GM18858 (cell line): ENCODE measurements around the gene XYLB.
"Not testable (repeated sequence)": the region's sequence is repeated elsewhere in the genome, so short reads cannot be mapped to it uniquely, and the experiment has no call there.

Experiments
- ATAC-seq: cut with Tn5 transposase; IDR thresholded peaks from one replicate; pipeline ENCODE4 v1.9.1; 2021; ENCODE audit not compliant: unreplicated experiment

Gene XYLB

DNA sequence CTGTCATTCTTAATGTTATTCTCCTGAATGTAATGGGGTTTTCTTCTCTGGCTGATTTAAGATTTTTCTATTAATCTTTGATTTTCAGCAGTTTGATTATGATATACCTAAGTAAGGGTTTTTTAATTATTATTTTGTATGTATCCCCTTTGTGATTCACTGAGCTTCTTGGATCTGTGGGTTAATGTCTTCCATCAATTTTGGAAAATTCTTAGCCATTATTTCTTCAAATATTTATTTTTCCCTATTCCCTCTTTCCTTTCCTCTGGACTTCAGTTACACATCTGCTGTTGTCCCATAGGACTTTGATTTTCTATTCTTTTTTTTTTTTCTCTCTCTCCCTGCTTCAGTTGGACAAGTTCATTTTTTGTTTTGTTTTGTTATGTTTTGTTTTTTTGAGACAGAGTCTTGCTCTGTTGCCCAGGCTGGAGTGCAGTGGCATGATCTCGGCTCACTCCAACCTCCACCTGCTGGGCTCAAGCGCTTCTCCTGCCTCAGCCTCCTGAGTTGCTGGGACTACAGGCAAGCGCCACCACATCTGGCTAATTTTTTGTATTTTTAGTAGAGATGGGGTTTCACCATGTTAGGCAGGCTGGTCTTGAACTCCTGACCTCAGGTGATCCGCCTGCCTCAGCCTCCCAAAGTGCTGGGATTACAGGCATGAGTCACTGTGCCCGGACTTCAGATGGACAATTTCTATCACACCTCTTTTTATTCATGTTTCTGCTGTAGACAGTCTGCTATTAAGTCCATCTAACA, 40.6 kb downstream of the XYLB start:
- ATAC-seq: no peak

DNA sequence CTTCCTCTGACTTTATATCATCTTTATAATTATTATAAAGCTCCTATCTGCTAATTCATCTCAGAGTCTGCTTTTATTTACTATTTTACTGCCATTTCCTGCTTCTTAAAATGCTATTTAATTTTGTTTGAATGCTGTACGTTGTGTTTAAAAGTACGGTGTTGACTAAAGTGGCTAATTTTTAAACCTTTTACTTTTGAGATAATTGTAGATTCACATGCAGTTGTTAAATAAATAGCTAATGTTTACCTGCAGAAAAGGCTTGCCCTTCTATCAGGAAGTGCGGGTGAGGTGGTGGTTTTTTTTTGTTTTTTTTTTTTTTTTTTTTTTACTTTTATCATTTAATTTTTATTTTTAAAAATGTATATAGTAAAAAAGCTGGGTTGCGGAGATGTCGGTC, 41.3 kb downstream of the XYLB start:
- ATAC-seq: no peak

DNA sequence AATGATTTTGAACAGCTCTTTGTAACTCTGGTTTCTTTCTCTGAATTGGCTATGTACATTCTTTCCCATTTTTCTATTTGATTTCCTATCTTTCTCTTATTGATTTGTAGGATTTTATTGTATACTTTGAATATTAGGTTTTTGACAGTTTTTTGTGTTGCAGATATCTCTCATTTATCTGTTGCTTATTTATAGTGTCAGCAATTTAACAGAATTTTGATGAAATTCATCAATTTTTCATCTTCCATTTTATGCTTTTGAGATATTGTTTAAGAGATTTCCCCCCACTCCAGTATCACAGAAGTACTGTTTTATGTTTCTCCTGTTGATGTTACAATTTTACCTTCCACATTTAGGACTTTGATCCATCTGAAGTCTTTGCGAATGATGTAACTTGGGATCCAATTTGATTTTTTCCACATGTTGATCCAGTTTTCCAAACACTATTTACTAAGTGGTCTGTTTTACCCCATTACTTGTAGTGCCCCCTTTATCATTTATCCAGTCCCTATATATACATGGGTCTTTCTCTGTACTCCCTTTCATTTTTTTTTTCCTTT, 46.1 kb downstream of the XYLB start:
- ATAC-seq: no peak

DNA sequence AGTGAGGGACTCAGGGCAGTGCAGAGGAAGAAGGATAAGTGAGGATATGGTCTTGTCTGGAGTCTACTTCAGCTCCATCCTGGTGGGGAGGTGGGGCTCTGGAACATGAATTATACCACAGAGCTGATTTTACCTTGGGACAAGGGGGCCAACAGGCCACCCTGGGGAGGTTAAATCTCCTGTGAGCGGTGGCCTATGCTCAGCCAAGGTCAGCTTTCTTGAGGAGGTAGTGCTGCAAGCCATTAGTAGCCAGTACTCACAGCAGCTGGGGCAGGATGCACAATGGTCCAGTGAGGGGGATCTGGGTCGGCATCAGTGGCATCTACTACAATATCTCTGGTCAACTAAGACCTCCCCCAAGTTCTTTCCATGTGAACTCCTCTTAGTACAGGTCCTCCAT, 49.7 kb downstream of the XYLB start:
- no peak for ATAC-seq

DNA sequence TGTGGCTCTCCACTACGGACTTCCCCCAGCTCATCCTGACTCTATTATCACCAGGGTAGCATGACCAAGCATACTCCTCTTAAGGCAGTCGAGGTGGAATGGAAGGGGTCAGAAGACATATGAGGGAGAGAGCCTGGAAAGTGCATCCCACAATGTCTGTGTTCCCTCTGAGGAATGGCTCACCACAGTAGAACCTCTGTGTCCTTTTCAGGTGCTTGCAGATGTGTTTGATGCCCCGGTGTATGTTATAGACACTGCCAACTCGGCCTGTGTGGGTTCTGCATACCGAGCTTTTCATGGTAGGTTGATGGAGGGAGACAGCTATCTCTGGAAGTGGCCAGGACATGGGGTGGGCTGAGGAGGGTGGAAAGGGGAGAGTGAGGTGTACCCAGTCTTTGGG, 50.3 kb downstream of the XYLB start:
- no peak for ATAC-seq

DNA sequence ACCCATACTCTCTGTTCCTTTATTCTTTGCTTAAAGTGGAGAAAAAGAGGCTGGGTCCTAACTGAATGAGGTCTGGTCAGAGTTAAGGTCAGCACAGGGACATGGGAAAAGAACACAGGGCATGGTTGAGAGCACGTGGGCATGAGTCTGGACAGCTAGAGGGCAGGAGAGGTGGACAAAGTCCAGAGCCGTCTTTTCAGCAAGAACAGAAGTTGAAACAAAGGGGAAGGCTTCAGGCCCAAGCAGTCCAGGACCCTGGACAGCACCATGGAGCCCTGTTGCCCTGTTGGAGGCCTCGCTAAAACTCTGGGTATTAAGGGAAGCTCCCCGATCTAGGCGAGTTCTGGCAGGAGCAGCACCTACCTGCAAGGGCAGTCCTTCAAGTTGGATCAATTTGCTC, 50.7 kb downstream of the XYLB start:
- ATAC-seq: no peak

- no peak for ATAC-seq
These were observed 54.8 kb downstream of the XYLB start for GRCh38 chr3:38401246-38401962.

DNA sequence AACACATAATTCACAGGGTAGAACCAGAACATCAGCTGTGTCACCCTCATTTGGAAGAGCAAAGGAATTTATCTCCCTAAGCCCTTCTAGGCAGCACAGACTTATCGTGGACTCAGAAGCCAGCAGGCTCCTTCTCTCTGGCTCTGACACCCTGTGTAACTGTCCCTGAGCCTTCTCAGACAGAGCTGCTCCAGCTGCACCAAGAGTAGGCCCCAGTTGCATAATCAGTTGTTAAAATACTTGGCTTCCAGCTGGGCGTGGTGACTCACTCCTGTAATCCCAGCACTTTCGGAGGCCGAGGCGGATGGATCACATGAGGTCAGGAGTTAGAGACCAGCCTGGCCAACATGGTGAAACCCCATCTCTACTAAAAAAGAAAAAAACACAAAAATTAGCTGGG, 57.7 kb downstream of the XYLB start:
- ATAC-seq: no peak

- no peak for ATAC-seq
These were observed 65.0 kb downstream of the XYLB start for GRCh38 chr3:38411591-38411990.

DNA sequence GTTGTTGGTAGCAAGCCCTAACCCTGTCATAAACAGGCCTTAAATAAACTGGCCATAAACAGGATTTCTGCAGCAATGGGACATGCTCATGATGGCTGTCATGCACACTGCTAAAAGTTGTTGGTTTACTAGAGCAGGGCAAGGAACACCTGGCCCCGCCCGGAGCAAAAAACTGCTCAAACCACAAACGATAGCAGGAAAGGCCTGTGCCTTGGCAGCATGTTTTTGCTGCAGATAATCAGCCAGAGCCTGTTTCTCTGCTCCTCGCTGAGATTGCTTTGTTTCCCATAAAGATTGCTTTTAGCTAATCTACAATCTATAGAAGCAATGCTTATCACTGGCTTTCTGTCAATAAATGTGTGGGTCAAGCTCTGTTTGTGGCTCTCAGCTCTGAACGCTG, 74.2 kb downstream of the XYLB start:
- not testable (repeated sequence) for ATAC-seq

GRCh38 chr3:38421679-38422336, 75.2 kb downstream of the XYLB start:
- no peak for ATAC-seq

DNA sequence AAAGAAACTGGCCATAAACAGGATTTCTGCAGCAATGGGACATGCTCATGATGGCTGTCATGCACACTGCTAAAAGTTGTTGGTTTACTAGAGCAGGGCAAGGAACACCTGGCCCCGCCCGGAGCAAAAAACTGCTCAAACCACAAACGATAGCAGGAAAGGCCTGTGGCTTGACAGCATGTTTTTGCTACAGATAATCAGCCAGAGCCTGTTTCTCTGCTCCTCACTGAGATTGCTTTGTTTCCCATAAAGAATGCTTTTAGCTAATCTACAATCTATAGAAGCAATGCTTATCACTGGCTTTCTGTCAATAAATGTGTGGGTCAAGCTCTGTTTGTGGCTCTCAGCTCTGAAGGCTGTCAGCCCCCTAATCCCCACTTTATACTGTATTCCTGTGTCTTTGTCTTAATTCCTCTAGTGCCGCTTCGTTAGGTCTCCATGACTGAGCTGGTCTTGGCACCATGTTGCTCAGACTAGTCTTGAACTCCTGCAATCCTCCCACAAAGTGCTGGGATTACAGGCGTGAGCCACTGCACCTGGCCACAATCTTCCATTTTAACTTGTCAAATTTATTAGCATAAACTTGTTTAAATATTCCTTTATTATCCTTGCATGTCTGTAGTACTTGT, 80.3 kb downstream of the XYLB start:
- not testable (repeated sequence) for ATAC-seq

- ATAC-seq: not testable (repeated sequence)
These were observed 86.5 kb downstream of the XYLB start for GRCh38 chr3:38432871-38433658.

DNA sequence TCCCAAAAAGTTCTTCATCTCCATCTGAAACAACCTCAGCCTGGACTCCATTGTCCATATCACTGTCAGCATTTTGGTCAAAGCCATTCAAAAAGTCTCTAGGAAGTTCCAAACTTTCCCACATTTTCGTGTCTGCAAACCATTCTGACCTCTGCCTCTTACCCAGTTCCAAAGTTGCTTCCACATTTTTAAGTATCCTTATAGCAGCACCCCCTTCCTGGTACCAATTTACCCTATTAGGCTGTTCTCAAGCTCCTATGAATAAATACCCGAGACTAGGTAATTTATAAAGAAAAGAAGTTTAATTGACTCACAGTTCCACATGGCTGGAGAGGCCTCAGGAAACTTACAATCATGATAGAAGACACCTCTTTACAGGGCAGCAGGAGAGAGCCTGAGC, 87.1 kb downstream of the XYLB start:
- ATAC-seq: not testable (repeated sequence)

- not testable (repeated sequence) for ATAC-seq
These were observed 92.0 kb downstream of the XYLB start for GRCh38 chr3:38438436-38439069.

GRCh38 chr3:38443205-38443604, 96.6 kb downstream of the XYLB start:
- not testable (repeated sequence) for ATAC-seq

GRCh38 chr3:38446085-38446686, 99.6 kb downstream of the XYLB start:
- ATAC-seq: no peak

- ATAC-seq: no peak
These were observed 100.2 kb downstream of the XYLB start for GRCh38 chr3:38446812-38447211.

- ATAC-seq: no peak
These were observed 104.3 kb downstream of the XYLB start for GRCh38 chr3:38450853-38451252.
